Type B pancreatic cell (in vitro differentiated cells): ENCODE measurements around the gene MTRF1L. TPM values are rescaled to one million over a fixed set of nuclear protein-coding genes. Genes with fewer than 3 reads are reported as not detected.
"Not testable (repeated sequence)": the region's sequence is repeated elsewhere in the genome, so short reads cannot be mapped to it uniquely, and the experiment has no call there.

ENCODE experiments used
- DNase-seq: peaks from one replicate; pipeline ENCODE4 v3.0.0; 2021; ENCODE audit warnings: mixed read lengths; ENCODE audit not compliant: unreplicated experiment; ENCODE audit errors: extremely low spot score
- H3K27ac Mint-ChIP-seq: 2 replicates; pipeline ENCODE4 v1.8.0; 2021; ENCODE audit warnings: mild to moderate bottlenecking, mixed read lengths
- H3K27me3 Mint-ChIP-seq: 2 replicates; pipeline ENCODE4 v1.8.0; 2021; ENCODE audit warnings: mixed read lengths
- H3K36me3 Mint-ChIP-seq: 2 replicates; pipeline ENCODE4 v1.8.0; 2021; ENCODE audit warnings: mixed read lengths
- H3K4me1 Mint-ChIP-seq: one replicate; pipeline ENCODE4 v1.8.0; 2021; ENCODE audit warnings: mixed read lengths; ENCODE audit not compliant: unreplicated experiment
- H3K4me3 Mint-ChIP-seq: 2 replicates; pipeline ENCODE4 v1.8.0; 2021; ENCODE audit warnings: mild to moderate bottlenecking, mixed read lengths
- H3K9me3 Mint-ChIP-seq: 2 replicates; pipeline ENCODE4 v1.8.0; 2021; ENCODE audit warnings: mixed read lengths
- CTCF ChIP-seq: fragments of 200-600 bp; sonication (generic); conservative IDR thresholded peaks from 2 replicates; pipeline ENCODE4 v1.5.0; 2021; ENCODE audit warnings: antibody characterized with exemption, mild to moderate bottlenecking
- total RNA-seq: library from RNA; stranded (reverse); gene quantifications from 2 replicates; pipeline ENCODE4 v1.2.1, GENCODE V29; 2021; ENCODE audit warnings: low replicate concordance

The MTRF1L gene
- total RNA-seq, 1 donor from 2014 or later = 17.3 TPM

GRCh38 chr6:153012856-153013255, 10.3 kb upstream of the MTRF1L start:
- Mint-ChIP-seq H3K9me3 (no peaks in the 10 kb centered on the region), H3K4me3 (no peak overlapping the region), H3K27me3 (no peaks in the 10 kb centered on the region)

DNA sequence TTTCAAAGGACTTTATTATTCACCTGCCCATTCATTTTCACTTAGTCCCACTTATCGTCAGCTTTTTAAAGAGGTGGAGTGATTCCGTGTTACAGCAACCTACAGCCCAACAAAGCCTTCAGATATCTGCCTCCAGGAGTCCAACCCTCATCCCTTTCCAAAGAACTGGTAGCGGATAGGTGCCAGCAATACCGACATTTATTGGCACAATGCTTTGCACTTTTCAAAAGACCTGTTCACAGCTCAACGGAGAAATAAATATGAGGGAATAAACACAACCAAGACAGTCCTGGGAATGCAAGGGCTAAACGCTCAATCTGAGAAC, 819 bp upstream of the MTRF1L start:
- H3K9me3 Mint-ChIP-seq = no peaks in the 10 kb centered on the region
- no peaks in the 10 kb centered on the region for H3K27me3 Mint-ChIP-seq
- TF ChIP-seq CTCF = no peak
- peaks cover 4% of the 10 kb centered on the region for H3K36me3 Mint-ChIP-seq
- peak overlapping the region; percentile 91 for H3K27ac Mint-ChIP-seq
- H3K4me1 Mint-ChIP-seq = peaks cover 26% of the 10 kb centered on the region
- DNase-seq = no peak
- peak overlapping the region; percentile 95 for H3K4me3 Mint-ChIP-seq

More at GRCh38 chr6:153012856-153013255, 10.3 kb upstream of the MTRF1L start:
- no peak for DNase-seq
- Mint-ChIP-seq H3K27ac (no peak overlapping the region), H3K36me3 (no peaks in the 10 kb centered on the region), H3K4me1 (no peaks in the 10 kb centered on the region)
- no peak for TF ChIP-seq CTCF

- peak overlapping the region; percentile 91 for H3K27ac Mint-ChIP-seq
- H3K4me1 Mint-ChIP-seq = peaks cover 26% of the 10 kb centered on the region
- peaks cover 6% of the 10 kb centered on the region for H3K36me3 Mint-ChIP-seq
- no peak for DNase-seq
- no peaks in the 10 kb centered on the region for H3K27me3 Mint-ChIP-seq
- peak overlapping the region; percentile 95 for H3K4me3 Mint-ChIP-seq
- no peaks in the 10 kb centered on the region for H3K9me3 Mint-ChIP-seq
- no peak for TF ChIP-seq CTCF
These were observed 519 bp downstream of the MTRF1L start for GRCh38 chr6:153001767-153002612.

GRCh38 chr6:153000790-153001189, 1.7 kb downstream of the MTRF1L start:
- not testable (repeated sequence) for H3K27me3 Mint-ChIP-seq, H3K27ac Mint-ChIP-seq, H3K9me3 Mint-ChIP-seq, H3K36me3 Mint-ChIP-seq, DNase-seq
- peak overlapping the region; percentile 95 for H3K4me3 Mint-ChIP-seq
- H3K4me1 Mint-ChIP-seq = peaks cover 26% of the 10 kb centered on the region

DNA sequence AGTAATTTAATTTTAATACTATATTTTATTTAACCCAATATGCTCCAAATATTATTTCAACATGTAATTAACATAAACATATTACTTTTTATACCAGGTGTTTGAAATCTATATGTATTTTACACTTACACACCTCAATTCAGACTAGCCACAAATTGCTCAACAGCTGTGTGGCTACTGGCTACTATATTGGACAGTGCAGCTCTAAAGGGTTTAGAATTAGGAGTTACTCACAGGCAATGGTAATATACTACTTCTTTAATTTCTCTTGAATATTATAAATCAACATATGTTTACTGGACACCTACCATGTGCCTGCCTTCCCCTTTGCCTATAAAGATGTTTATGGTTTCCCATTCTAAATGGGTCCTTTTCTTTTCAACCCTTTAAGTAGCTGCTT, 2.3 kb downstream of the MTRF1L start:
- H3K27ac Mint-ChIP-seq = no peak overlapping the region
- no peaks in the 10 kb centered on the region for H3K9me3 Mint-ChIP-seq
- H3K4me3 Mint-ChIP-seq = peak overlapping the region; percentile 78
- no peaks in the 10 kb centered on the region for H3K27me3 Mint-ChIP-seq
- H3K4me1 Mint-ChIP-seq = peaks cover 26% of the 10 kb centered on the region
- no peak for TF ChIP-seq CTCF
- no peak for DNase-seq
- peaks cover 9% of the 10 kb centered on the region for H3K36me3 Mint-ChIP-seq

- not testable (repeated sequence) for H3K27me3 Mint-ChIP-seq, DNase-seq, H3K9me3 Mint-ChIP-seq, H3K36me3 Mint-ChIP-seq, H3K27ac Mint-ChIP-seq
- H3K4me1 Mint-ChIP-seq = peaks cover 26% of the 10 kb centered on the region
- peak overlapping the region; percentile 21 for H3K4me3 Mint-ChIP-seq
These were observed 3.0 kb downstream of the MTRF1L start for GRCh38 chr6:152999538-152999937.
